ENCODE measurements around the gene GDAP2. TPM values are rescaled to one million over a fixed set of nuclear protein-coding genes. Genes with fewer than 3 reads are reported as not detected.

The GDAP2 gene
- total and polyA plus RNA-seq, 2 of the 4 experiments (the other 2 are of a cell fraction), result 5.4 to 27.1 TPM

GRCh38 chr1:117905019-117905418, 24.4 kb downstream of the GDAP2 start:
- TF ChIP-seq CHD1 (IDR thresholded peaks at IDR 0.05; ENCODE audit: low read depth, low read length) (no peak), MXI1 (IDR thresholded peaks at IDR 0.05; ENCODE audit: borderline replicate concordance, low read depth, low read length) (no peak), POLR2A (IDR thresholded peaks at IDR 0.05; ENCODE audit: low read depth, low read length) (no peak), SMC3 (IDR thresholded peaks at IDR 0.05; ENCODE audit: low read depth, low read length) (no peak), RCOR1 (IDR thresholded peaks at IDR 0.05; ENCODE audit: insufficient replicate concordance, low read length) (no peak), CEBPB (IDR thresholded peaks at IDR 0.05; ENCODE audit: low read depth, low read length) (no peak), FOS (IDR thresholded peaks at IDR 0.05; ENCODE audit: low read depth, low read length) (no peak), MAFK (IDR thresholded peaks at IDR 0.05; ENCODE audit: low read depth, low read length) (no peak), CTCF (conservative IDR thresholded peaks at IDR 0.05; ENCODE audit: low read depth, low read length) (no peak), BHLHE40 (IDR thresholded peaks at IDR 0.05; ENCODE audit: low read depth, low read length) (no peak), NFE2L2 (IDR thresholded peaks at IDR 0.05; ENCODE audit: low read depth, low read length) (no peak), USF2 (IDR thresholded peaks at IDR 0.05; ENCODE audit: low read depth, low read length) (no peak), RAD21 (IDR thresholded peaks at IDR 0.05; ENCODE audit: low read length) (no peak), MAZ (IDR thresholded peaks at IDR 0.05; ENCODE audit: borderline replicate concordance, low read depth, low read length) (no peak), RFX5 (IDR thresholded peaks at IDR 0.05; ENCODE audit: low read depth, low read length) (no peak)
- TF ChIP-seq, protein P1, sequence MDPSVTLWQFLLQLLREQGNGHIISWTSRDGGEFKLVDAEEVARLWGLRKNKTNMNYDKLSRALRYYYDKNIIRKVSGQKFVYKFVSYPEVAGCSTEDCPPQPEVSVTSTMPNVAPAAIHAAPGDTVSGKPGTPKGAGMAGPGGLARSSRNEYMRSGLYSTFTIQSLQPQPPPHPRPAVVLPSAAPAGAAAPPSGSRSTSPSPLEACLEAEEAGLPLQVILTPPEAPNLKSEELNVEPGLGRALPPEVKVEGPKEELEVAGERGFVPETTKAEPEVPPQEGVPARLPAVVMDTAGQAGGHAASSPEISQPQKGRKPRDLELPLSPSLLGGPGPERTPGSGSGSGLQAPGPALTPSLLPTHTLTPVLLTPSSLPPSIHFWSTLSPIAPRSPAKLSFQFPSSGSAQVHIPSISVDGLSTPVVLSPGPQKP (IDR thresholded peaks at IDR 0.05; ENCODE audit: borderline replicate concordance, low read depth, low read length), result no peak
- no peak overlapping the region for H2AK9ac ChIP-seq (replicated peaks; ENCODE audit: low read depth, low read length, poor library complexity)
- no peak overlapping the region for H3K4me3 ChIP-seq (ENCODE audit: insufficient read depth, low read depth, low read length)
- no peak overlapping the region for H3K27ac ChIP-seq (ENCODE audit: insufficient read depth, low read length)
- BruUV-seq (replicated peaks), result no TSS peak
- H4K8ac ChIP-seq (ENCODE audit: low read depth in 2 of 2, low read length in 2 of 2), result no peak overlapping the region
- H3K79me1 ChIP-seq (ENCODE audit: low read depth in 1 of 2, low read length in 2 of 2), result peaks cover 0 to 3% of the 10 kb centered on the region in 2 experiments; a peak in 3 of 4 replicates
- no peak overlapping the region for H3K56ac ChIP-seq (ENCODE audit: extremely low read depth, insufficient read depth, low read length)
- no peak overlapping the region for H4K91ac ChIP-seq (ENCODE audit: insufficient read depth, low read depth, low read length)
- in situ Hi-C loops (cut with MboI; ENCODE audit: low sequenced_read_pairs) (loop anchor here (5.0 kb wide), 1 partner anchor 393 kb away; no protein-coding TSS in a partner anchor), intact Hi-C loops (cut with micrococcal nuclease) (no loop called here), dilution Hi-C loops (cut with HindIII; ENCODE audit: low sequenced_read_pairs, unreplicated experiment) (no loop called here)
- ChIA-PET CTCF (interaction anchor here (1.4 kb wide), 1 partner anchor 9 kb away, joined by 3 read pairs; no protein-coding TSS in a partner anchor), POLR2A (ENCODE audit: unreplicated experiment) (no interaction called here)
- H4K5ac ChIP-seq (ENCODE audit: low read depth, low read length), result no peak overlapping the region
- no peaks in the 10 kb centered on the region for H3K27me3 ChIP-seq (ENCODE audit: control insufficient read depth, insufficient read depth, low read length)
- no peak overlapping the region for H3K4ac ChIP-seq (ENCODE audit: low read depth, low read length)
- H3K4me2 ChIP-seq (ENCODE audit: low read depth, low read length), result no peak overlapping the region
- H2BK15ac ChIP-seq (ENCODE audit: low read depth, low read length), result no peak overlapping the region
- no peak overlapping the region for H3K9ac ChIP-seq (ENCODE audit: low read depth, low read length)
- ATAC-seq (ENCODE audit: low read depth), result no peak
- no peaks in the 10 kb centered on the region for H3K9me1 ChIP-seq (ENCODE audit: insufficient read depth, low read length)
- 95% methylated on average over 2 of the region's 2 CpGs; no CpG with 5 or more reads in 1 of the 2 experiments for WGBS, 2 experiments (ENCODE audit: extremely low coverage in 2 of 2, insufficient read length in 1 of 2)
- no peaks in the 10 kb centered on the region for H3K4me1 ChIP-seq (ENCODE audit: control insufficient read depth, insufficient read depth, low read length)
- H2BK20ac ChIP-seq (ENCODE audit: low read depth, low read length), result no peak overlapping the region
- DNase-seq, result no peak
- no peak overlapping the region for H2BK120ac ChIP-seq (ENCODE audit: low read depth, low read length)
- H2AK5ac ChIP-seq (ENCODE audit: low read depth, low read length), result no peak overlapping the region
- H2BK5ac ChIP-seq (ENCODE audit: low read depth, low read length, poor library complexity, severe bottlenecking), result no peak overlapping the region
- H4K20me1 ChIP-seq (ENCODE audit: insufficient read depth, low read length), result no peaks in the 10 kb centered on the region
- no peaks in the 10 kb centered on the region for H3K9me3 ChIP-seq (ENCODE audit: control insufficient read depth, insufficient read depth, low read length)
- no peak overlapping the region for H2AFZ ChIP-seq (replicated peaks; ENCODE audit: low read length, poor library complexity)
- H3K23ac ChIP-seq (ENCODE audit: low read depth, low read length), result no peak overlapping the region
- no peak overlapping the region for H3K14ac ChIP-seq (replicated peaks; ENCODE audit: low read depth, low read length)
- H3K36me3 ChIP-seq (ENCODE audit: control insufficient read depth, insufficient read depth, low read length), result peaks cover 15% of the 10 kb centered on the region
- no peak overlapping the region for H3K18ac ChIP-seq (ENCODE audit: low read depth, low read length)
